A549 (cell line): ENCODE data around the gene ISG15. TPM values are rescaled to one million over a fixed set of nuclear protein-coding genes. Genes with fewer than 3 reads are reported as not detected.

Source experiments
- ATAC-seq, 2 experiments: fragments of 200-7000 bp in 1 of 2; fragments of >200 bp in 1 of 2; cut with Nextera tagmentation in 1 of 2; cut with Tn5 transposase in 1 of 2; 3 replicates each; pipeline versions ENCODE4 v1.8.0 to v1.9.1; 2018 to 2020; ENCODE audit warnings: mild to moderate bottlenecking in 1 of 2, moderate library complexity in 1 of 2
- CTCF ChIA-PET: fragments of 300-600 bp; sonication (Branson Sonifier 250); formaldehyde crosslinking; extraction: SDS; loops from one replicate; lab custom pipeline; 2021; ENCODE audit warnings: antibody characterized with exemption, inconsistent platforms; lab: Yijun Ruan, JAX
- POLR2A ChIA-PET: fragments of 350-600 bp; formaldehyde crosslinking; extraction: SDS; loops from one replicate; lab custom pipeline; 2021; ENCODE audit warnings: antibody characterized with exemption, inconsistent platforms; lab: Yijun Ruan, JAX
- DNase-seq, 2 experiments: peaks; one replicate each; pipeline versions ENCODE4 v3.0.0 to v3.0.0-alpha.2; 2011 to 2016; ENCODE audit warnings: low read depth in 1 of 2, low spot score in 1 of 2
- FAIRE-seq: peaks from 2 replicates; lab custom pipeline; 2011; peaks lifted over from hg19 to GRCh38; lab: Jason Lieb, UNC
- H3K27ac ChIP-seq, 2 experiments: fragments of >200 bp; sonication (Bioruptor Twin); formaldehyde crosslinking; 3 replicates each; pipeline ENCODE4 v1.5.1; 2016 to 2017
- H3K4me1 ChIP-seq: fragments of >200 bp; sonication (Bioruptor Twin); formaldehyde crosslinking; 3 replicates; pipeline ENCODE4 v1.6.1; 2016
- H3K4me2 ChIP-seq: fragments of >200 bp; sonication (Bioruptor Twin); formaldehyde crosslinking; 3 replicates; pipeline ENCODE4 v1.6.1; 2016
- H3K4me3 ChIP-seq: fragments of >200 bp; sonication (Bioruptor Twin); formaldehyde crosslinking; 3 replicates; pipeline ENCODE4 v1.5.1; 2016
- H3K9me3 ChIP-seq: fragments of >200 bp; sonication (Bioruptor Twin); formaldehyde crosslinking; 3 replicates; pipeline ENCODE4 v1.6.1; 2016
- CHD4 ChIP-seq: fragments of 200-600 bp; sonication (generic); IDR thresholded peaks from 2 replicates; pipeline ENCODE4 v1.6.1; 2016; ENCODE audit warnings: antibody characterized with exemption, mild to moderate bottlenecking, borderline replicate concordance
- EHMT2 ChIP-seq: fragments of 200-600 bp; sonication (generic); IDR thresholded peaks from 2 replicates; pipeline ENCODE4 v1.6.1; 2016; ENCODE audit warnings: antibody characterized with exemption, low read depth, mild to moderate bottlenecking, moderate library complexity
- FOSB ChIP-seq: fragments of 250-450 bp; sonication (Bioruptor Pico); IDR thresholded peaks from 2 replicates; pipeline ENCODE4 v1.5.0; 2020; ENCODE audit warnings: mild to moderate bottlenecking, moderate library complexity
- FOSL2 ChIP-seq, 2 experiments: fragments of 450-650 bp in 1 of 2; fragments of >200 bp in 1 of 2; sonication (Bioruptor Twin) in 1 of 2; formaldehyde crosslinking; IDR thresholded peaks; 2 replicates each; pipeline versions ENCODE4 v1.5.0 to v1.6.1; 2016 to 2020; ENCODE audit warnings: mild to moderate bottlenecking in 1 of 2, moderate library complexity in 1 of 2
- HDAC2 ChIP-seq: fragments of 200-600 bp; sonication (generic); IDR thresholded peaks from 2 replicates; pipeline ENCODE4 v1.6.1; 2016
- HOXB13 ChIP-seq: fragments of 250-450 bp; sonication (Bioruptor Pico); IDR thresholded peaks from 2 replicates; pipeline ENCODE4 v1.5.0; 2020; ENCODE audit warnings: low read depth, mild to moderate bottlenecking, moderate library complexity
- KDM1A ChIP-seq: fragments of 200-600 bp; sonication (generic); IDR thresholded peaks from 2 replicates; pipeline ENCODE4 v1.6.1; 2016; ENCODE audit warnings: low read depth, mild to moderate bottlenecking
- KDM5A ChIP-seq: fragments of 200-600 bp; sonication (generic); IDR thresholded peaks from 2 replicates; pipeline ENCODE4 v1.6.1; 2016; ENCODE audit warnings: antibody characterized with exemption, mild to moderate bottlenecking
- NFE2L2 ChIP-seq: fragments of 150-350 bp; conservative IDR thresholded peaks from 2 replicates; pipeline ENCODE4 v1.6.1; 2014; ENCODE audit warnings: low read length
- PHF8 ChIP-seq: fragments of 200-600 bp; sonication (generic); IDR thresholded peaks from 2 replicates; pipeline ENCODE4 v1.6.1; 2016; ENCODE audit warnings: low read depth, mild to moderate bottlenecking, antibody characterized with exemption, moderate library complexity, borderline replicate concordance
- RCOR1 ChIP-seq: fragments of 150-350 bp; IDR thresholded peaks from 2 replicates; pipeline ENCODE4 v1.6.1; 2014; ENCODE audit warnings: antibody characterized with exemption, low read length, low read depth
- RFX5 ChIP-seq: fragments of 450-650 bp; IDR thresholded peaks from 2 replicates; pipeline ENCODE4 v1.7.1; 2014; ENCODE audit warnings: antibody characterized with exemption, mild to moderate bottlenecking, moderate library complexity
- ZC3H11A ChIP-seq: fragments of 450-650 bp; IDR thresholded peaks from 2 replicates; pipeline ENCODE4 v1.6.1; 2014; ENCODE audit warnings: antibody characterized with exemption, mild to moderate bottlenecking
- ZFP36 ChIP-seq: fragments of 450-650 bp; IDR thresholded peaks from 2 replicates; pipeline ENCODE4 v1.6.1; 2014; ENCODE audit warnings: borderline replicate concordance; ENCODE audit not compliant: partially characterized antibody
- ZSCAN20 ChIP-seq: fragments of 250-450 bp; sonication (Bioruptor Pico); IDR thresholded peaks from 2 replicates; pipeline ENCODE4 v1.8.0; 2022; ENCODE audit warnings: mild to moderate bottlenecking, moderate library complexity
- WGBS: methylation state at CpG from one replicate; pipeline ENCODE4 v1.1.6; 2017; ENCODE audit errors: missing lambda C conversion rate; 5-methylcytosine and 5-hydroxymethylcytosine counted together
- polyA plus RNA-seq, 4 experiments: library from polyadenylated mRNA; depleted of rRNA in 3 of 4; stranded (reverse); fragments of >200 nt; fragmentation: RNase III in 1 of 4; extraction: RNeasy Plus Mini Kit Qiagen cat#74134 plus additional on column Dnase treatment in 1 of 4; gene quantifications; 2 replicates in 3 of 4; 3 replicates in 1 of 4; pipeline ENCODE4 v1.2.3, GENCODE V29; 2011 to 2017
- TF ChIP-seq, protein P1 (sequence below): fragments of 250-450 bp; sonication (Bioruptor Pico); IDR thresholded peaks from 2 replicates; pipeline ENCODE4 v1.5.0; 2021; ENCODE audit warnings: mild to moderate bottlenecking, moderate library complexity, borderline replicate concordance
- TF ChIP-seq, protein P2 (sequence below): IDR thresholded peaks from 2 replicates; pipeline ENCODE4 v1.6.1; 2012; ENCODE audit warnings: low read depth, borderline replicate concordance
- TF ChIP-seq, protein P3 (sequence below): IDR thresholded peaks from 2 replicates; pipeline ENCODE4 v1.6.1; 2012
- TF ChIP-seq, protein P4 (sequence below): fragments of 150-350 bp; IDR thresholded peaks from 2 replicates; pipeline ENCODE4 v1.6.1; 2014; ENCODE audit warnings: low read depth, mild to moderate bottlenecking, low read length
- TF ChIP-seq, protein P5 (sequence below): fragments of 200-600 bp; sonication (generic); IDR thresholded peaks from 2 replicates; pipeline ENCODE4 v1.6.1; 2016; ENCODE audit warnings: antibody characterized with exemption, mild to moderate bottlenecking, moderate library complexity

The ISG15 gene
- polyA plus RNA-seq, 2 of the 4 experiments (the other 2 are of a cell fraction), result 4.6 to 11.2 TPM

DNA sequence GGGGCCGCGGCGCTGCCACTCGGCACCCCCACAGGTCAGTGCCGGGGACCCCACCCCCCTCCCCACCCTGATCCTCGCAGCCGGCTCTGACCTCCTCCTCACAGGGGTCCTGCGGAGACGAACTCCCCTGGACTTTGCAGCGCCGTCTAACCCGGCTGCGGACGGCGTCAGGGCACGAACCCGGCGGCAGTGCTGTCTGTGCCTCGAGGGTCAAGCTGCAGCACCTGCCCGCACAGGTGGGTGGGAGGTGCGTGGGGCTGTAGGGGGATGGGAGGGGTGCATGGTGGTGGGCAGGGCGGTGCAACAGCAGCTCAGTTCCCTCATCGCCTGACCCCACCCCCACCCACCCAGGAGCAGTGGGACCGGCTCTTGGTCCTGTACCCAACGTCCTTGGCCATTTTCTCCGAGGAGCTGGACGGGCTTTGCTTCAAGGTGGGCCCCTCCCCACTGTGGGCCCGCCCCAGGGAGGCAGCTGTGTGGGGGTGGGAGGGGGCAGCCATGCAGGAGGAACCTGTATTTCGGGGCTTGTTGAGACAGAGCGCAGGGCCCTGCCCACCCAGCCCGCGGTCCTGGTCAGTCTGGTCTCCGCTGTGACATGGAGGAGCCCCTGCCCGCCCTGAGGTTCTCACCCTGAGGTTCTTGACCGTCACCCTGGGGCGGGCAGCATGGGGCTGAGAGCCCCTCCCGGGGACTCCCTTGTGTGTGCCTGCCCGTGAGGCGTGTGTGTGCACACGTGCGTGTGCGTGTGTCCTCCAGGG is 42.1 kb upstream of the ISG15 start:
- no peak overlapping the region for H3K4me3 ChIP-seq
- ChIA-PET CTCF (interaction anchor here (1.4 to 1.6 kb wide), 2 partner anchors 12 to 66 kb away, joined by 4 to 8 read pairs; no protein-coding TSS in a partner anchor), POLR2A (no interaction called here)
- ATAC-seq, result no peak
- peaks cover 14% of the 10 kb centered on the region for H3K4me1 ChIP-seq
- no peaks in the 10 kb centered on the region for H3K9me3 ChIP-seq
- no peak overlapping the region for H3K4me2 ChIP-seq
- no peak for DNase-seq
- FAIRE-seq, result no peak
- TF ChIP-seq RFX5, result no peak
- TF ChIP-seq, protein P1, sequence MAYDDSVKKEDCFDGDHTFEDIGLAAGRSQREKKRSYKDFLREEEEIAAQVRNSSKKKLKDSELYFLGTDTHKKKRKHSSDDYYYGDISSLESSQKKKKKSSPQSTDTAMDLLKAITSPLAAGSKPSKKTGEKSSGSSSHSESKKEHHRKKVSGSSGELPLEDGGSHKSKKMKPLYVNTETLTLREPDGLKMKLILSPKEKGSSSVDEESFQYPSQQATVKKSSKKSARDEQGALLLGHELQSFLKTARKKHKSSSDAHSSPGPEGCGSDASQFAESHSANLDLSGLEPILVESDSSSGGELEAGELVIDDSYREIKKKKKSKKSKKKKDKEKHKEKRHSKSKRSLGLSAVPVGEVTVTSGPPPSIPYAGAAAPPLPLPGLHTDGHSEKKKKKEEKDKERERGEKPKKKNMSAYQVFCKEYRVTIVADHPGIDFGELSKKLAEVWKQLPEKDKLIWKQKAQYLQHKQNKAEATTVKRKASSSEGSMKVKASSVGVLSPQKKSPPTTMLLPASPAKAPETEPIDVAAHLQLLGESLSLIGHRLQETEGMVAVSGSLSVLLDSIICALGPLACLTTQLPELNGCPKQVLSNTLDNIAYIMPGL, result no peak
- TF ChIP-seq, protein P2, sequence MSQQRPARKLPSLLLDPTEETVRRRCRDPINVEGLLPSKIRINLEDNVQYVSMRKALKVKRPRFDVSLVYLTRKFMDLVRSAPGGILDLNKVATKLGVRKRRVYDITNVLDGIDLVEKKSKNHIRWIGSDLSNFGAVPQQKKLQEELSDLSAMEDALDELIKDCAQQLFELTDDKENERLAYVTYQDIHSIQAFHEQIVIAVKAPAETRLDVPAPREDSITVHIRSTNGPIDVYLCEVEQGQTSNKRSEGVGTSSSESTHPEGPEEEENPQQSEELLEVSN, result no peak
- TF ChIP-seq, protein P3, sequence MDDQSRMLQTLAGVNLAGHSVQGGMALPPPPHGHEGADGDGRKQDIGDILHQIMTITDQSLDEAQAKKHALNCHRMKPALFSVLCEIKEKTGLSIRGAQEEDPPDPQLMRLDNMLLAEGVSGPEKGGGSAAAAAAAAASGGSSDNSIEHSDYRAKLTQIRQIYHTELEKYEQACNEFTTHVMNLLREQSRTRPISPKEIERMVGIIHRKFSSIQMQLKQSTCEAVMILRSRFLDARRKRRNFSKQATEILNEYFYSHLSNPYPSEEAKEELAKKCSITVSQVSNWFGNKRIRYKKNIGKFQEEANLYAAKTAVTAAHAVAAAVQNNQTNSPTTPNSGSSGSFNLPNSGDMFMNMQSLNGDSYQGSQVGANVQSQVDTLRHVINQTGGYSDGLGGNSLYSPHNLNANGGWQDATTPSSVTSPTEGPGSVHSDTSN, result no peak
- no peak for TF ChIP-seq CHD4
- no peak for TF ChIP-seq NFE2L2
- TF ChIP-seq ZSCAN20 (CRISPR knock-in tag), result no peak
- TF ChIP-seq PHF8, result no peak
- TF ChIP-seq HOXB13 (CRISPR knock-in tag), result no peak
- TF ChIP-seq, protein P4, sequence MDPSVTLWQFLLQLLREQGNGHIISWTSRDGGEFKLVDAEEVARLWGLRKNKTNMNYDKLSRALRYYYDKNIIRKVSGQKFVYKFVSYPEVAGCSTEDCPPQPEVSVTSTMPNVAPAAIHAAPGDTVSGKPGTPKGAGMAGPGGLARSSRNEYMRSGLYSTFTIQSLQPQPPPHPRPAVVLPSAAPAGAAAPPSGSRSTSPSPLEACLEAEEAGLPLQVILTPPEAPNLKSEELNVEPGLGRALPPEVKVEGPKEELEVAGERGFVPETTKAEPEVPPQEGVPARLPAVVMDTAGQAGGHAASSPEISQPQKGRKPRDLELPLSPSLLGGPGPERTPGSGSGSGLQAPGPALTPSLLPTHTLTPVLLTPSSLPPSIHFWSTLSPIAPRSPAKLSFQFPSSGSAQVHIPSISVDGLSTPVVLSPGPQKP, result no peak
- TF ChIP-seq RCOR1, result no peak
- TF ChIP-seq KDM5A, result no peak
- no peak for TF ChIP-seq HDAC2
- no peak for TF ChIP-seq ZC3H11A
- no peak for TF ChIP-seq ZFP36
- no peak overlapping the region for H3K27ac ChIP-seq
- 100% methylated on average over 1 of the region's 42 CpGs for WGBS

DNA sequence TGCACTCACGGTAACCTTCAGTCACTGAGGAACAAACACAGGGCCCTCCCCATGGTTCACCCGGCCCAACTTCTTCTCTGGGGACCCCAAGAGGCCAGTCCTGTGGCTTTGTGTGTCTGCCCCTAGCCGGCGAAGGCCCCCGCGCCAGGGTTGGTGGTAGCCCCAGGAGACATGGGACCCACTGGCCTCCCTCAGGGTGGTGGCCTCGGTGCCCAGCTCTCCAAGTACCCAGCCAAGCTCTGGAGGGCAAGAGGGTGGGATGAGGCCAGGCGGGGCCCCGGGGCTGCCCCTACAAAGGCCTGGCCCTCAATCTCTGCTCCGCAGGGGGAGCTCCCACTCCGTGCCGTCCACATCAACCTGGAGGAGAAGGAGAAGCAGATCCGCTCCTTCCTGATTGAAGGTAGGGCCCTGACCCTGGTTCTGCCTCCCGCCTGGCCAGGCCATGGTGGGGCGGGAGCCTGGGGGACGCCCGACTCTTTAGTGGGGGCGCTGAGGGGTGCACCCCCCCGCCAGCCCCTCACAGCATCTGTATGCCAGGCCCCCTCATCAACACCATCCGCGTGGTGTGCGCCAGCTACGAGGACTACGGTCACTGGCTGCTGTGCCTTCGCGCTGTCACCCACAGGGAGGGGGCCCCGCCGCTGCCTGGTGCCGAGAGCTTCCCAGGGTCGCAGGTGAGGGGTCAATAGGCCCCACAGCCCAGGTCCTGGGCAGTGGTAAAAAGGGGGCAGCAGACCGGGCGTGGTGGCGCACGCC is 41.4 kb upstream of the ISG15 start:
- no peak for DNase-seq
- H3K4me1 ChIP-seq, result peaks cover 13% of the 10 kb centered on the region; the same call in 2 of the 3 replicates
- H3K27ac ChIP-seq, result no peak overlapping the region
- no peak overlapping the region for H3K4me2 ChIP-seq
- H3K4me3 ChIP-seq, result no peak overlapping the region
- CTCF ChIA-PET, result no interaction called here
- WGBS, result 89% methylated on average over 12 of the region's 34 CpGs
- TF ChIP-seq FOSL2 (IDR thresholded peaks at IDR 0.05) (no peak), FOSL2 (CRISPR knock-in tag; IDR thresholded peaks at IDR 0.05) (no peak), KDM1A (no peak), CHD4 (no peak), EHMT2 (no peak), RFX5 (no peak), FOSB (CRISPR knock-in tag) (no peak), ZFP36 (no peak)
- TF ChIP-seq, protein P4, result no peak
- TF ChIP-seq, protein P5, sequence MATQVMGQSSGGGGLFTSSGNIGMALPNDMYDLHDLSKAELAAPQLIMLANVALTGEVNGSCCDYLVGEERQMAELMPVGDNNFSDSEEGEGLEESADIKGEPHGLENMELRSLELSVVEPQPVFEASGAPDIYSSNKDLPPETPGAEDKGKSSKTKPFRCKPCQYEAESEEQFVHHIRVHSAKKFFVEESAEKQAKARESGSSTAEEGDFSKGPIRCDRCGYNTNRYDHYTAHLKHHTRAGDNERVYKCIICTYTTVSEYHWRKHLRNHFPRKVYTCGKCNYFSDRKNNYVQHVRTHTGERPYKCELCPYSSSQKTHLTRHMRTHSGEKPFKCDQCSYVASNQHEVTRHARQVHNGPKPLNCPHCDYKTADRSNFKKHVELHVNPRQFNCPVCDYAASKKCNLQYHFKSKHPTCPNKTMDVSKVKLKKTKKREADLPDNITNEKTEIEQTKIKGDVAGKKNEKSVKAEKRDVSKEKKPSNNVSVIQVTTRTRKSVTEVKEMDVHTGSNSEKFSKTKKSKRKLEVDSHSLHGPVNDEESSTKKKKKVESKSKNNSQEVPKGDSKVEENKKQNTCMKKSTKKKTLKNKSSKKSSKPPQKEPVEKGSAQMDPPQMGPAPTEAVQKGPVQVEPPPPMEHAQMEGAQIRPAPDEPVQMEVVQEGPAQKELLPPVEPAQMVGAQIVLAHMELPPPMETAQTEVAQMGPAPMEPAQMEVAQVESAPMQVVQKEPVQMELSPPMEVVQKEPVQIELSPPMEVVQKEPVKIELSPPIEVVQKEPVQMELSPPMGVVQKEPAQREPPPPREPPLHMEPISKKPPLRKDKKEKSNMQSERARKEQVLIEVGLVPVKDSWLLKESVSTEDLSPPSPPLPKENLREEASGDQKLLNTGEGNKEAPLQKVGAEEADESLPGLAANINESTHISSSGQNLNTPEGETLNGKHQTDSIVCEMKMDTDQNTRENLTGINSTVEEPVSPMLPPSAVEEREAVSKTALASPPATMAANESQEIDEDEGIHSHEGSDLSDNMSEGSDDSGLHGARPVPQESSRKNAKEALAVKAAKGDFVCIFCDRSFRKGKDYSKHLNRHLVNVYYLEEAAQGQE, result no peak
- TF ChIP-seq, all 56 proteins: peak for 0
- H3K9me3 ChIP-seq, result no peaks in the 10 kb centered on the region
- FAIRE-seq (no peak), ATAC-seq (no peak)
- POLR2A ChIA-PET, result no interaction called here
